Stimulated activated CD8-positive, alpha-beta memory T cell treated with anti-CD3 and anti-CD28 coated beads, Interleukin-4, amount 100 ng/mL, for 1 hour (primary cell): ENCODE measurements around the gene ADAM17.
"Not testable (repeated sequence)": the region's sequence is repeated elsewhere in the genome, so short reads cannot be mapped to it uniquely, and the experiment has no call there.

Experiments used
- DNase-seq, 2 donors: peaks; one replicate each; pipeline ENCODE4 v3.0.0-alpha.2; 2020; ENCODE audit warnings: low read depth in 2 of 2, low spot score in 1 of 2

Gene ADAM17

GRCh38 chr2:9555297-9556120, at the start of gene ADAM17:
Gene ADAM17, minus strand, starts transcription at chr2:9555830. Its CDS starts 225 bp downstream, at chr2:9555605.
- DNase-seq: peak; percentile 66 to 68

- no peak for DNase-seq
Measured at GRCh38 chr2:9602412-9602811, 46.8 kb upstream of the ADAM17 start.

- DNase-seq: no peak
Measured at GRCh38 chr2:9601397-9601796, 45.8 kb upstream of the ADAM17 start.

- DNase-seq: no peak
Measured at GRCh38 chr2:9599430-9599829, 43.8 kb upstream of the ADAM17 start.

GRCh38 chr2:9596621-9597311, 41.1 kb upstream of the ADAM17 start:
- DNase-seq: no peak

GRCh38 chr2:9595746-9596145, 40.1 kb upstream of the ADAM17 start:
- no peak for DNase-seq

- not testable (repeated sequence) for DNase-seq
Measured at GRCh38 chr2:9595256-9595655, 39.6 kb upstream of the ADAM17 start.

- no peak for DNase-seq
Measured at GRCh38 chr2:9594366-9595054, 38.9 kb upstream of the ADAM17 start.

- DNase-seq: no peak
Measured at GRCh38 chr2:9593925-9594324, 38.3 kb upstream of the ADAM17 start.

- DNase-seq: no peak
Measured at GRCh38 chr2:9592699-9593098, 37.1 kb upstream of the ADAM17 start.

- no peak for DNase-seq
Measured at GRCh38 chr2:9590641-9591040, 35.0 kb upstream of the ADAM17 start.

GRCh38 chr2:9586465-9586864, 30.8 kb upstream of the ADAM17 start:
- DNase-seq: no peak

- DNase-seq: no peak
Measured at GRCh38 chr2:9585486-9585885, 29.9 kb upstream of the ADAM17 start.

- DNase-seq: not testable (repeated sequence)
Measured at GRCh38 chr2:9584902-9585301, 29.3 kb upstream of the ADAM17 start.

- DNase-seq: no peak
Measured at GRCh38 chr2:9582624-9583023, 27.0 kb upstream of the ADAM17 start.

GRCh38 chr2:9578467-9579235, 23.0 kb upstream of the ADAM17 start:
- no peak for DNase-seq

- no peak for DNase-seq
Measured at GRCh38 chr2:9574331-9574730, 18.7 kb upstream of the ADAM17 start.

- no peak for DNase-seq
Measured at GRCh38 chr2:9573840-9574239, 18.2 kb upstream of the ADAM17 start.

- DNase-seq: no peak
Measured at GRCh38 chr2:9573013-9573720, 17.5 kb upstream of the ADAM17 start.
